ENCODE data around the gene HNRNPA3.

GRCh38 chr2:177180269-177181000 lies 32.2 kb upstream of the HNRNPA3 start:
- TF ChIP-seq ZNF724P (CRISPR knock-in tag; IDR thresholded peaks at IDR 0.05; ENCODE audit: borderline replicate concordance) (no peak), EZH2 (conservative IDR thresholded peaks at IDR 0.05; ENCODE audit: low read depth, low read length) (no peak), ZBTB1 (CRISPR knock-in tag; IDR thresholded peaks at IDR 0.05; ENCODE audit: borderline replicate concordance) (no peak), CTCF (CRISPR knock-in tag; IDR thresholded peaks at IDR 0.05) (no peak), ZNF274 (CRISPR knock-in tag; IDR thresholded peaks at IDR 0.05) (no peak), BRF2 (CRISPR knock-in tag; IDR thresholded peaks at IDR 0.05) (no peak), ZHX1 (CRISPR knock-in tag; IDR thresholded peaks at IDR 0.05; ENCODE audit: low read depth) (no peak), MAFK (conservative IDR thresholded peaks at IDR 0.05 in 1 of 2, IDR thresholded peaks at IDR 0.05 in 1 of 2; ENCODE audit: low read length in 2 of 2) (no peak), ZNF224 (CRISPR knock-in tag; IDR thresholded peaks at IDR 0.05) (no peak)

Measured in HepG2 (cell line).